NCI-H2107 treated with DMSO at 0.1 percent for 48 hours (cell line): Measurements from ENCODE around the gene BTBD9.

ENCODE experiments used
- DNase-seq: peaks from one replicate; lab custom pipeline; 2025; ENCODE audit not compliant: unreplicated experiment; lab: John Stamatoyannopoulos, UW

Gene BTBD9

GRCh38 chr6:38168699-38169098, 471.0 kb downstream of the BTBD9 start:
- DNase-seq, result no peak

- DNase-seq, result no peak
Measured at GRCh38 chr6:38168126-38168525, 471.6 kb downstream of the BTBD9 start.

- DNase-seq, result no peak
Measured at GRCh38 chr6:38167598-38167997, 472.1 kb downstream of the BTBD9 start.

GRCh38 chr6:38166411-38167240, 473.1 kb downstream of the BTBD9 start:
- DNase-seq, result no peak

- DNase-seq, result no peak
Measured at GRCh38 chr6:38164671-38165108, 475.0 kb downstream of the BTBD9 start.

GRCh38 chr6:38164131-38164481, 475.6 kb downstream of the BTBD9 start:
- DNase-seq, result no peak

- no peak for DNase-seq
Measured at GRCh38 chr6:38163186-38164130, 476.3 kb downstream of the BTBD9 start.

- no peak for DNase-seq
Measured at GRCh38 chr6:38162493-38163185, 477.1 kb downstream of the BTBD9 start.

- no peak for DNase-seq
Measured at GRCh38 chr6:38161754-38162492, 477.8 kb downstream of the BTBD9 start.

GRCh38 chr6:38161331-38161730, 478.4 kb downstream of the BTBD9 start:
- DNase-seq, result no peak

GRCh38 chr6:38160831-38161230, 478.9 kb downstream of the BTBD9 start:
- DNase-seq, result no peak

GRCh38 chr6:38159596-38159995, 480.1 kb downstream of the BTBD9 start:
- DNase-seq, result no peak

GRCh38 chr6:38158762-38159350, 480.9 kb downstream of the BTBD9 start:
- no peak for DNase-seq

GRCh38 chr6:38157905-38158304, 481.8 kb downstream of the BTBD9 start:
- DNase-seq, result no peak

- no peak for DNase-seq
Measured at GRCh38 chr6:38156818-38157565, 482.7 kb downstream of the BTBD9 start.

GRCh38 chr6:38155621-38156204, 484.0 kb downstream of the BTBD9 start:
- no peak for DNase-seq

GRCh38 chr6:38155144-38155543, 484.6 kb downstream of the BTBD9 start:
- no peak for DNase-seq

GRCh38 chr6:38154731-38155130, 485.0 kb downstream of the BTBD9 start:
- DNase-seq, result no peak

GRCh38 chr6:38153798-38154345, 485.9 kb downstream of the BTBD9 start:
- DNase-seq, result no peak
